Eye (tissue), 1 donor: ENCODE results near the gene ASXL1.
"Not testable (repeated sequence)": the region's sequence is repeated elsewhere in the genome, so short reads cannot be mapped to it uniquely, and the experiment has no call there.

ENCODE experiments used
- DNase-seq: peaks from one replicate; pipeline ENCODE4 v3.0.0-alpha.2; 2015

ASXL1 gene

DNA sequence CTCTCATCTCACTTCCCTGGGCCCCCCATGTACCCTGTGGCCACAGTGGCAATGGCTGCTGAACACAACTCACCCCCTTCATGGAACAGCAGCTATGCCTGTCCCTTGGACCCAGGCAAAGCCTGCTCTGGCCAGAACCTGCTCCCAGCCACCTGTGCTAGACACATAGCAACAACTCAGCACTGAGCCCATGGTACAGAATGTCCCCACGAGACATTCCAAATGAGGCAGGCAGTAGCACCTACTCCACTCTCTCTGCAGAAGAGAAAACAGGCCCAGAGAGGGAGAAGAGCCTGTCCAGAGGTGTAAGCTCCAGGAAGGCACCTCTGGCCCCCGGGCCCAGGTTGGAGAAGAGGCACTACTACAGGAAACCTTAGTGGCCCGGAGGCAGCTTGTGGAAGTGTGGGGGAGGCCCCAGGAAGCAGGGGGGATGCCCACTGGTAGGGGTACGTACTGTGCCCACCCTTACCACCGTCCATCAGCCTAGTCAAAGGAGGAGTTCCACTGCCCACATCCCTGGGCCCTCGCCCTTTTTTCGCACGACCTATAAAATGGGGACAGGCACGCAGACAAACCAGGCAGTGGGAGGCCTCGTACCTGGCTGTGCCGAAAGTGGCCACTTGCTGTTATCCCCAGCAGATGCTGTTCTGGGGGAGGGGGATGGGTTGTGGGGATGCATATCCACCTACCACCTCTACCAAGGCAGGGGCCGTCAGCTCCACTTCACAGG lies 97.2 kb downstream of the ASXL1 start:
- no peak for DNase-seq

DNA sequence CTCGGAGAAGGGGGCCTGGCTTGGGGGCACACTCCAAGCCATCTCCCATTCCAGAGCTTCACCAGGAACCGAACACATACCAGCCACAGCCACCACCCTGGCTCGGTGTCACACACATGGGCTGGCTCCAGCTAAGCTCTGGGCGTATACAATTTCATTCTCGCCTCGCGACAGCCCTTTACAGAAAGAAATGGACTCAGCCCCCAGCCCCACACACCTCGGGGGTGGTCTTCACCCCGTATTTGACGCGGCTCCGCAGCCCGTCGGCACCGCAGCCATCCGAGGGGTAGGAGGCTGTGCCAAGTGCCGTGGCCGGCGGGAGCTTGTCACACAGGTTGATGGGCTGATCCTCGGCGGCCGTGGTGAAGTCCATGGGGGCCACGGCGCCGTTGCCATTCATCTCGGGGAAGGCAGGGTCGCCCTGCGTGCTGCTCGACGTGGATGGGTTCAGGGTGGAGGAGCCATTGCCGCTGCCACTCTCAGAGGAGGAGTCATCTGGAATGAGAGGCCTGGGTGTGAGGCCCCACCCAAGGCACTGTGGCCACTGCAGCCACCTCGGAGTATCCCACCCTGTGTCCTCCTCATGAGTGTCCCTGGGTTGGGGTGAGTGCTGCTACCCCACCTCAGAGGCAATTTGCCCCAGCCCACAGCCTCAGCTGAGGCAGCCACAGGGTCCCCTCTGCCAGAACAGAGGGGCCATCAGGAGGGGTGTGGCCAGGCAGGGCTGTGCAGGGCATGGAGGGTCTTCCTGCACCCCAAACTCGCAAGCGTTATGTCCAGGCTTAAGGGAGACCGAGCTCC lies 98.0 kb downstream of the ASXL1 start:
- DNase-seq, result no peak

DNA sequence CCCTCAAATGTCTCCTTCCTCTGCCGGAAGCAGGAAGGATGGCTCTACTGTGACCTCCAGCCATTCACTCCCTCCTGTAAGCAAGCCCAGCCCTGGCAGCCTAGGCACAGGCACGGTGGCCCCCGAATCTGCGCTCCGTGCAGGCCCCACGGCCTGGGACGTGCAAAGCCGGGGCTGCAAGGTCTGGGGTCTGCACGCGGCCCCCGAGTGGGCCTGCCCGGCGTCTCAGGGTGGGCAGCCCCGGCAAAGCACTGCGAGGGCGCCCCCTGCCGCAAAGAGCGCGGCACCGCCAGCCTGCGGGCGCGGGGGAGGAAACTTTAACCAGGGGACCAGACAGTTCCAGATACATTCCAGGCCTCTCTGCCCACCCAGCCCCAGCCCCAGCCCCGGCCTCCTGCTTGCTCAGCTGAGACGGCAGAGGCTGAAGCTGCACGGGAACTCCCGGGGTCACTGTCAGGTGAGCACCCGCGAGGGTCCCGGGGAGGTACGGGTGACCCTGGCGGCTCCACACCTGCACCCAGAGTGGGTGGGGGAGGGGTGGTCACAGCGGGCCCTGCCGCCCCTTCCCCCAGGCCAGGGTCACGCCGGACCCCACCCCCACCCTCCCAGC lies 98.8 kb downstream of the ASXL1 start:
- peak; percentile 91 for DNase-seq

DNA sequence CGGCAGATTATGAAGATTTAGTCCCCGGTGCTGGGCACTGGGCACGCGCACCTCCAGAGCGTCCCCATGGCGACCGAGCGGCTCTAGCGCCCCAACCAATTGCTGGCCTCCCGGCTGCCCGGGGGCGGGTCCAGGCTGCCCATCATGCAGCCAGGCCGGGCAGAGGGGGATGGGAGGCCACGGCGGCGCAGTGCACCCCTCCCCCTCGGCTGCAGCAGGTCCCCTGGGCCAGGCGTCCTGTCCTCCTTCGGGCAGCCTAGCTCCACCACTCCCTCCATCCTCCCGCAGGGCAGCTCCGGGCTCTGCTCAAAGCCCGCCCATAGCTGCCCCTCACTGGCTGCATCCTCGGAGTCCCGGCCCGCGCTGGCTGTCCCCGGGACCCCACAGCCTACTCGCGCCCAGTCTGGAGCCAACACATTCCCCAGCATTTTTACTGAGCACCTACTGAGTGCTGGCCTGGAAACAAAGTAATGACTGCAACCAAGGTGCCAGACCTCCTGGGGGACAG lies 99.4 kb downstream of the ASXL1 start:
- peak; percentile 95 for DNase-seq

DNA sequence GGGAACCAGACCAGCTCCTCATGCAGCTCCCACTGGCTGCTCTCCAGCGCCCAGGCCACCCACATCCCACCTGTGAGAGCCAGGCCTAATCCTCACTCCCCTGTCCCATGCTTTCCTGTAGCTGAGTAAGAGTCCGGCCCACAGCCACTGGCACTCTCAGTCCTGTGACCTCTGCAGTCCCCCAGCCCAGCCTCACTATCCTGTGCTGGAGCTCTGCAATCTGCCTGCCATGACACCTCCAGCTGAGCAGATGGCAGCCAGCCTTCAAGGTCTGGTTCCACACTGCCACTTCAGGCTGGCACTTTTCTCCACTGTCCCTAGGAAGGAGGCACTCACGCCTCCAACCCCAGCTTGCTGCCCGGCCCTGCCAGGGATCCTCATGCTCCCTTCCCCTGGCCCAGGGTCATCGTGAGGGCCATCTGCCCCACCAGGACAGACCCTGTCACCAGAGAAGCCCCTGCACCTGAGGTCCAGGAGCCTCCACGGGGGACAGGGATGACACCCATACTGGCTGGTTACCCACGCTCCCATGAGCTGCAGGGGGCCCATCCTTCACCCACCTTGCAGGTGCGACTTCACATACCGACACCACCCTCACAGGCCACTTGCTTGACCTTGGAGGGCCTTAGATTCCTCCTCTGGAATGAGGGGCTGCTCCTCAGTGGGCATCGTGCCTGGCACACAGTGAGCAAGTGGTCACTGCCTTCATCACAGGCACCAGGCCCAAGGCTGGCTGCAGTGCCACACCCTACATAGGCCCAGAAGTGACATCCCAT lies 100.1 kb downstream of the ASXL1 start:
- no peak for DNase-seq

DNA sequence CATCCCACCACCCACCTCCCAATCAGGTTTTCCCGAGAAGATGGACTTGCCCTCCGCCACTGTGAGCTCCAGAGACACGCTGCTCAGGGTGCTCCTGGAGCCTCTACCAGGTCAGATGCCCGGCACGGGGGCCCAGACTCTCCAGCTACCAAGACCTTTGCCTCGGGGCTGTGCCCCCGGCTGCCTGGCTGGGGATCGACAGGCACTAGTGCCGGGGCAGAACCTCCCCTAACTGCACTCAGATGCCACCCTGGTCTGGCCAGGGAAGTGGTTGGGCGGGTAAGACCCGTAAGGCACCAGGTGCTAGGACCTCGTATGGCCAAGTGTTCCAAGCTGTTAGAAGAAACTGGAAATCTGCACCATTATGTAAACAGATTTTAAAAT lies 100.7 kb downstream of the ASXL1 start:
- no peak for DNase-seq

DNA sequence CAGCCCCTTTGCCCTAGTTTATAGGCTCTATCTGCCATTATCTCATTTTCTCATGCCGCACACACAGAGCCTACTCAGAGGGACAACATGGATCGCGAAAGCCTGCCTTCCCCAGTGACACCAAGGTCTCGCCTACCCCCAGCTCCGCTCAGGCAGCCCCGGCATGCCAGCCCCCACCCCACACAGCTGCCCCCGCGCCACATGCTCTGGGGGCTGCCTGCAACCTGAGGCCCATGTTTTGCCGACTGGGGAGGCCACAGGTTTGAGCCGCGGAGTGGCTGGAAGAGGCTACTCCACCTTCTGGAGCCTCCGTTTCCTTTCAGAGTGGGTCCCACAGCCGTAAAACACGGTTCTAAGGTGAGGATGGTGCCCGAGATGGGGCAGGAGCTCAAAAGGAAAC lies 102.1 kb downstream of the ASXL1 start:
- DNase-seq, result no peak

DNA sequence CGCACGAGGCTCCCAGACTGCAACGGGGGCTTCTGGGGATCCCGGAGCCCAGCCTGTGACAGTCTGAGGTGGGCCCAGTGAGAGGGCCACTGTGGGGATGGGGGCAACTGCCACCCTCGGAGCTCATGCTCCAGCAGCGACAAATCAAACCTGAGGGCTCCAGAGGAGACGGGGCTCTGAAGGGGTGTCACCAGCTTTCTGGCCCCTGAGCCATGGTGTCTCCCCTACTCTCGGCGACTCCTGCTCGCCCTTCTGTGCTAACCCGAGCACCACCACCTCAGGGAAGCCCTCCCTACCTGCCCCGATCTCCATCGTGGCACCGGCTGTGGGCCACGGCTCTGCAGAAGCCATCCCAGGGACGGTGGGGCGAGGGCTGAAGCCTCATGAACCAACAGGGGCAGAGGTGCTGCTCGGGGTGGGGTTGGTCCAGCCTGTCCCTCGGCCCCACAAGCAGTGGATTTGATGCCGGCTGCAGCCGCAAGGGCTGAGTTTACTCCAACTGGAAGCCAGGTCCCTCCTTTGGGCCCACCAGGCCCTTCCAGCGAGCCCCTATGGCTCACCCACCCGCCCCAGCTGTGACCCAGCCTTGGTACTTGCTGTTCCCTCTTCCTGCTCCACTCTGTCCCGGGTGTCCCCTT lies 102.7 kb downstream of the ASXL1 start:
- DNase-seq, result no peak

DNA sequence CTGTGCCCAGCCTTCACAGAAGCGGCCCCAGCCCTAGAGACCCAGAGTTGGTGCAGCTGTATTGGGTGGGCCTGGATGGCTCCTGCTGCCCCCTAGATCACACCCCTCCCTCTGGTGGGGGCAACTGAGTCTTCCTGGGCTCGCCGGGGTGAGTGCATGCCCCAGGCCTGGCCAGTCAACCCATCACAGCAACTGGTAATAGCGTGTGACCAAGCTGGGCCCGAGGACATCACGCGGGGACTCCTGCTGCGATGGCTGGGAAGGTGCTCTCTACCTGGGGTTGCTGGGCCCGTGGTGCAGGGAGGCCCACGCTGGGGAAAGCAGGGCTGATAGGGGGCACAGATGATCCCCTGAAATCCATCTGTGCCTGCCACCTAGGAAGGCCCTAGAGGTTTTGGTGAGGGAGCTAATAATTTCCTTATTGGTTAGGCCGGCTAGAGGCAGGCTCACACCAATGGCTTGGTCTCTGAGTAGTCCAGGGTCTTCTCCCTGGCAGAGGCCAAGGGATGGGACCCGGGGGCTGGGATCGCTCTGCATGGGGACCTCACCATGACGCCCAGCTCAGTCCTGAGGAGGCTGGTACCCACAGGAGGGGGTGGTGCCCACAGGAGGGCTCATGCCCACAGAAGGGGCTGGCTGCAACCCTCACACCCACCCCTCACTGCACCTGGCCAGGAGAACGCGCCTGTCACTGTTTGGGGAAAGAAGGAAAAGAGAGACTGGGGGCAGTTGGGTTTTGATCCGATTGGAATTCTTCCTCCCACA lies 103.9 kb downstream of the ASXL1 start:
- no peak for DNase-seq

DNA sequence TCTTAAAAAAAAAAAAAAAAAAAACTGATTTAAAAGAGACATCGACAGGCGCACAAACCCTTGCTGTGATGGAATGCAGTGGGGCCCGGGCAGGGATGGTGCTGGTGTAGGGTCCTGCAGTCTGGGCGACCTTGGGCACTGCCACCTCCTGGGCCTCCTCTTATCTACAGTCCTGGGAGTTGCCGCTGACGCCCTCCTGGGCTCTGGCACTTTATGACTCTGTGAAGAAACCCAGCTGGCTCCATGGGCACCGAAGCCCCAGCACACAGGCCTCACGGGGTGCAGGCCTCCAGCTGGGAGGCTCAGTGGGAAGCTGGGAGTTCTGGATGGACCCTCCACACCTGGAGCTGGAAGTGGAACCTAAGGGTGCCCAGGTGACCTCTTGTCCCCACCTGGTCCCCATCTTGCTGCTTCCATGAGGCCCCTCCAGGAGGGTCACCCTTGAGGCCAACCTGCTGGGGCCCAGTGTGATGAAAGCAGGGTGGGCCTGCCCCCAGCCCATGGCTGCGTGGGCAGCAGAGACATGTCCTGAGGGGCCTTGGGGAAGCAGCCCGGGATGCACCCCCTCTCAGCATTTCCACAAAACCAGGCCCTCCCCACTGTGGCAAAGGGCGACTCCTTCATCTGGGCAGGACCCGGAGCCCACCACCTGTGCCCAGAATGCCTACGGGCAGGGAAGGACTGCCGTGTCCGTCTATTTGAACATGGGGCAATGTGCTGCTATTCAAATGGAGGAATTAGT lies 104.9 kb downstream of the ASXL1 start:
- DNase-seq, result no peak

DNA sequence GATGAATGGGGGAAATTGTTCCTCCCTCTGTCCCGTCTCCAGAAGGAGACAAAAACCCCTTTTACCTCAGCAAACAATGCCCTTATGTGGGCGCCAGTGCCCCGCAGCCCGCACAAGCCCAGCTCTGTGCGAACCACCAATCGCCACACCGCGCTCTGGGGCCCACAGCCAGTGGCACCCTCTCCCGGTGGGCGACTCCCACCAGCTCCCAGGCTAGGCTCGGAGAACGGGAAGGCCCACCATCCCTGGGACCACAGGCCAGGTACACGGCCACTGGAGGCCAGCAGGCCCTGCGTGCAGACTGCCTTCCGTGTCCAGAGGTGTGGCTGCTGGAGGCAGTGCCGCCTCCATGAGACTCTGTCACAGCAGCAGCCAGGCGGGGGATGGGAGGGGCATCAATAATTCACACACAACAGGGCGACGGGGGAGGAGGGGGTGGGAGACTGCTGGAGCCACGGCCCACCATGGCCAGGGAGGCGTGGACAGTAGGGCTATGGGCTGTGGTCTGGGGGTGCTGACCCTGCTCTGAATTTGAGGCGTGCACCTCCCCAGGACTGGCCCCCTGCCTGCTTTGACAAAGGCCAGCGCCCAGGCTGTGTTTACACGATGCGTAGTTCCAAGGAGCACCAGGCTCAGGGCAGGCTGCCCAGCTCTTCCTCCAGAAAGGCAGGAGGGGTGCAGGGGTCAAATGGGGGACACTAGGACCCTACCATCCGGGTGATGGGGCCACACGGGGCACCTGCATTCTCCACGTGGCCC lies 105.7 kb downstream of the ASXL1 start:
- DNase-seq, result peak; percentile 85

DNA sequence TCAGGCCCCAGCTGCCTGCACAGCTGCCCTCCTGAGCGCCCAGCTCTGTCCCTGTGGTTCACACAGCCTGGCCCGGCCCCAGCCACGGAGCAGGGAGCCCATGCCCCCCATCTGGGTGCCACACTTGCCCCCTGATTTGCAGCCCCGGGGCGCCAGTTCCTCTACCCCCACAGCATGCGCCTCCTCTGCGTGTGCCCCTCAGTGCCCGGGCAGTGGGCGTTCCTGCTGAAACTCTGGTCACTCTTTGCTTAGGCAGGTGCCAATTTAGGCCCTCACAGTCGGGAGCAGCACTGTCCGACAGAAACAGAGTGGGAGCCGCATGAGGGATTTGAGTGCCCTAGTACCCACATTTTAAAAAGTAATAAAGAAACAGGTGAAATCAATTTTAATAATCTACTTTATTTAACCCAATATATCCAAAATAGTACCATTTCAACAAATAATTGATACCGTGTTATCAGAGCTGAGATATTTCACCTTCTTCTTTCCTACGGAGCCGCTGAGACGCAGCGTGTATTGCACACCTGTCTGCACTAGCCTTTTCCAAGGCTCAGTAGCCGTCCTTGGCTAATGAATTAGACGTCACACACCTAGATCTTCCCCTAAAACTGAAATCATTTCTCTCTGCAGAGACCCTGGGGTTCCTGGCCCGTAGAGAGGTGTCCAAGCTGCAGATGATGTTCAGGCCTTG lies 106.4 kb downstream of the ASXL1 start:
- no peak for DNase-seq

DNA sequence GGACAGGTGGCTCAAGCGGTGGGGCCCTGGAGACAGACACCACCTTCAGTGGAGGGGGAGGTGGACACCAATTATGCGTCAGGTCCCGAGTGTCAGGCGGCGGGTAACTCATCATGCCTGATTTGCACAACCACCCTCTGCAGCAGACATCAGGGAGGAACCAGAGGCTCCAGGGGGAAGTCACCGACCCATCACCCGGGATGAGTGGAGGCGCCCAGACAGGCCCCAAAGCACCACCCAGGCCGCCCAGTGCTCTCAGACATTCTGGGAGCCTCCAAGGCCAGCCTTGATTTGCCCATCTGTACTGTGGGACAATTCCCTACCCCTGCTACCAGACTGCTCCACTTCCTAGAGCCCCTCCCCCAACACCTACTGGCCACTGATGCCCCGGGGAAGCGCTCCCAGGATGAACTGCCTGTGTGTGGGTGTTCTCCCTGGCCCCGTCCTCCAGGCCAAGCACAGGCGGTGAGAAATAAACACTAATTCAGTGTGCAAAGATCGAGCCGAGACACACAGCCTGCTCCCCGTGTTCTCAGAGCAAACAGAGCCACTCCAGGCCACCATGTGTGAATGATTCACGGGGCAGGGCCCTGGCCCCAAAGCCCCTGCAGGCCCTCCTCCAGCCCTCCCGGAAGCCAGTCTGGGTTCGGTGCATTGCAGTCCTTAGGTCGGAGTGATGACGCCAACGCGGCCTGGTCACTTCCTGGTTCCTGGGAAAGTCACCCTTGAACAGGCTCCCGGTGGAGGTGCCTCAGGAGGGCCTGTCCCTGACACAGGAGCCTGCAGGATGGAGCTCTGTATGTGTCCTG lies 107.2 kb downstream of the ASXL1 start:
- DNase-seq, result no peak

DNA sequence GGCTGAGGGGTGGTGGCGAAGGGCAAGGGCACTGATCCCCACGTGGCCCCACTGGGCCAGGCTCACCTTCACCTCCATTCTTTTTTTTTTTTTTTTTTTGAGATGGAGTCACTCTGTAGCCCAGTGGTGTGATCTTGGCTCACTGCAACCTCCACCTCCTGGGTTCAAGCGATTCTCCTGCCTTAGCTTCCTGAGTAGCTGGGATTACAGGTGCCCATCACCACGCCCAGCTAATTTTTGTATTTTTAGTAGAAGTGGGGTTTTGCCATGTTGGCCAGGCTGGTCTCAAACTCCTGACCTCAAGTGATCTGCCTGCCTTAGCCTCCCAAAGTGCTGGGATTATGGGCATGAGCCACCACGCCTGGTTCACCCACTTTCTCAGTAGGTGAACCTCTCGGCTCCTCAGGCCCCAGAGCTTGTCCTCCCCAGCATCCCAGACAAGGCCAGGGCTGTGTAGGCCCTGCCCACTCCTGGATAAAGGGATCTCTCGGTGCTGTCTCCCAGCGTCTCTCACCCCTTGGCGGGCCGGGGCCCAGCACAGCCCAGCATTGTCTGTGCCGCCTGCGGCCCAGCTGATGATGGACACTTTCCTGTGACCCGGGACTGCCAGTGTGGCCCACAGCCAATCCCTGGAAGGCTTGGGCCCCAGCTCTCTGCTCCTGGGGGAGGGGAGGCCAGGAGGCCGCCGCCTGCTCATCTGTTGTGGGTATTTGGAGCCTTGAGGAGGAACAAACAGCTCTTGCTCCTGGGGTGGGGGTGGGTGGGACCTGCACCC lies 108.0 kb downstream of the ASXL1 start:
- DNase-seq, result not testable (repeated sequence)

DNA sequence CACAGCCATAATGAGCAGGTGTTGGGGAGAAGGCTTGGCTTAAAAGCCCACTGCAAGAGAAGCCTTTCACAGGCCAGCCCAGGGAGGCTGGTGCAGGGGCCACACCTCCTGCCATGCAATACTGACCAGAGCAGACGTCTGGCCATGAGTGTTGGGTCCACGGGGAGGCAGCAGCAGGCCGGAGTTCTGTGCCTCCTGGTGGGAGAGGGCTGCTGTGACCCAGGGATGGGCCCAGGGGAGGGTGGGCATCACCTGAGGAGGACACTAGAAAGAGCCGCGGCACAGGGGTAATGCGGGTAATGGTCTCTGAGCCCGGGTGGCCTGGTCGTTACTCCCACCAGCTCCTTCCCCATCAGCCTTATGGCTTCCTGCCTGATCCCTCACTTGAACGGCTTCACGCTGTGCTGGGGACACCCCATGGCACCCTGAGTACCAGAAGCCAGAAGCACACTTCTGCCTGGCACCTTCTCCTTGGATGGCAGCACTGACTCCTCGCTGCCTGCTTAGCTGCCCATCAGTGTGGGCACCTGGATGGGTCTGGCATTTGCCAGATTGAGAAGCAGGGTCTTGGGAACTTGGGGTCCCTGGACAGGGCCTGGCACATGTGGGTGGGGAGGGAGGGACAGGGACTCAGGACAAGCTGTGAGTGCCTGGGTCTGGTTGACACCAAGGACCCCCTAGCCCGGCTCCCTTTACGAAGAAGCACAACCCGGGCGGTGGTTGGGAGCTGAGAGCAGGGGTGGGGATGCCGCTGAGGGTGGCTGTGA lies 108.8 kb downstream of the ASXL1 start:
- DNase-seq, result no peak

DNA sequence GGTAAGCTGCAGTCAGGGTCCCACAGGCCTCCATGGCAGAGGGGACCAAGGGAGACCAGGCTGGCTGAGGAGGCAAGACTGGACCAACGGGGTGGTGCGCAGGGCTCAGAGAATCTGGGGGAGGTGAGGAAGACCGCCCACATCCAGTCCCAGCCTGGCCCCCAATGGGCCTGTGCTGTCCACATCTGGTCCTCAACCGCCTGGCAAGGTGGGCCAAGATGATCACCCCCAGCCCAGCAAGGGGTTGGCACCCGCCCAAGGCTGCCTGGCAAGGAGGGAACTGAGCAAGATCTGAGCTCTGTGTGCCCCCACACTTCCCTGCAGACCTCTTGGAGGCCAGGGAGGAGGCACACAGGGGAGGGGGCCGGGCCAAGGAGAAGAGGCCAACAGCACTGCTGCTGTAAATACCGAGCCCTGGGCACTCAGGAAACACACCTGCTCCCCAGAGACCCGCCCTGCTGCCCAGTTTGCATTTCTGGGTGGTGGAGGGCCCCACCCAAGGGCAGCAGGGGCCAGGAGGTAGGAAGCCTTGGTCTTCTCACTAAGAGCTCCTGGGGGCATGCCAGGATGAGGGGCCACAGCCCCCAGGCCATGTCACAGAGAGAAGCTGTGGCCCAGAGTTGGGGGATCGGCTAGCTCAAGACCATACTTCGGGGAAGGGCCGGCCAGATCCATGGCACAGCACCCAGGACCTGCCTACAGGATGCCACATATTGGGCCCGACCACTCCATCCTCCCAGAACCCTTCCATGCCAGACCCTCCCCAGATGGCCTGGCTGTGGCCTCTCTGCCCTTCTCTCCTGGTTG lies 109.6 kb downstream of the ASXL1 start:
- DNase-seq, result no peak
